ENCODE data around the gene EPHB2. TPM values are rescaled to one million over a fixed set of nuclear protein-coding genes. Genes with fewer than 3 reads are reported as not detected.
"Not testable (repeated sequence)": the region's sequence is repeated elsewhere in the genome, so short reads cannot be mapped to it uniquely, and the experiment has no call there.

The EPHB2 gene
- polyA plus RNA-seq (ENCODE audit: insufficient read length) = 15.7 TPM

- no peak for DNase-seq (ENCODE audit: low read depth)
These were observed at the start of gene EPHB2 for GRCh38 chr1:22710701-22711049. Gene EPHB2 (plus strand): TSS chr1:22710839. CDS start chr1:22710983, 144 bp downstream.

DNA sequence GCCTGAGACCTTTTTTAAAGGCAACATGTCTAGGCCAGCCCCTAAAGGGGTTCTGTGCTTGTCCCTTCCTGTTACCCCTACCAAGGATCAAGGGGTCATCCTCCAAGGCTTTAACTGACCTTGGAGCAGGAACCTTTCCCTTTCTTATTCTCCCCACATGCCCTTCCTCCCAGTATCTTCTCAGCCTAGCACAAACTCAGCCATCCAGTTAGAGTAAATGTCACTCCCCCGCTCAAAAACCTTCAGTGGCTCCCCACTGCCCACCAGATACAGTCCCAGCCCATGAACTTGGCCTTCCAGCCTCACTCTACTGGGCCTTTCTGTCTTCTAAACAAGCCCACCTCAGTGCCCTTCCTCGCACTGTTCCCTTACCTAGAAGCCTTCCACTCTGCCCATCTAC is 48.8 kb upstream of the EPHB2 start:
- DNase-seq (ENCODE audit: low read depth) = no peak

- DNase-seq (ENCODE audit: low read depth) = no peak
These were observed 48.3 kb upstream of the EPHB2 start for GRCh38 chr1:22662318-22662717.

GRCh38 chr1:22662986-22663408 is 47.6 kb upstream of the EPHB2 start:
- DNase-seq (ENCODE audit: low read depth) = no peak

- no peak for DNase-seq (ENCODE audit: low read depth)
These were observed 44.9 kb upstream of the EPHB2 start for GRCh38 chr1:22665752-22666151.

- DNase-seq (ENCODE audit: low read depth) = no peak
These were observed 44.2 kb upstream of the EPHB2 start for GRCh38 chr1:22666412-22666811.

- DNase-seq (ENCODE audit: low read depth) = not testable (repeated sequence)
These were observed 41.8 kb upstream of the EPHB2 start for GRCh38 chr1:22668840-22669239.

DNA sequence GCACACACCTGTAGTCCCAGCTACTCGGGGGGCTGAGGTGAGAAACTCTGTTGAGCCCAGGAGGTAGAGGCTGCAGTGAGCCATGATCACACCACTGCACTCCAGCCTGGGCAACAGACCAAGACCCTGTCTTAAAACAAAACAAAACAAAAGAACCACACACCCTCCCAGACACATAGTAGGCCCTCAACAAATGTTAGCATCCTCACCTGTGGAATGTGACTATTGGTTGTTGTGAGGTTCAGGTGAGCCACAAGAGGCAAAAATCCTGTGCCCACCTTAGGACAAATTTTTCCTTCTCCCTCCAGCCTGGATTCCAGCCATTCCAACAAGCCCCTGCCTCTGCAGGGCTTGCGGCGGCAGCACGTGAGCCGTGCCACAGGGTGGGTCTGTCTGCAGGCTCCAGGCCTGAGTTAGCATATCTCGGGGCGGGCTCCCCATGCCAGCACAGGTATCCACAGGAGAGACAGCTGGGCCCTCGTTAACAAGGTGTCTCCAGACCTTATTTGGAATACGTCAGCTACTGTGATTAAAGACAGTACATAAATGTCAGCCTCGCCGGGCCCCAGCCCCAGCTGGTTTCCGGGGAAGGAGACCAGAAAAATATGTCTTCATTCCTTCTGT is 40.2 kb upstream of the EPHB2 start:
- DNase-seq (ENCODE audit: low read depth) = no peak

GRCh38 chr1:22671999-22672398 is 38.6 kb upstream of the EPHB2 start:
- DNase-seq (ENCODE audit: low read depth) = no peak

DNA sequence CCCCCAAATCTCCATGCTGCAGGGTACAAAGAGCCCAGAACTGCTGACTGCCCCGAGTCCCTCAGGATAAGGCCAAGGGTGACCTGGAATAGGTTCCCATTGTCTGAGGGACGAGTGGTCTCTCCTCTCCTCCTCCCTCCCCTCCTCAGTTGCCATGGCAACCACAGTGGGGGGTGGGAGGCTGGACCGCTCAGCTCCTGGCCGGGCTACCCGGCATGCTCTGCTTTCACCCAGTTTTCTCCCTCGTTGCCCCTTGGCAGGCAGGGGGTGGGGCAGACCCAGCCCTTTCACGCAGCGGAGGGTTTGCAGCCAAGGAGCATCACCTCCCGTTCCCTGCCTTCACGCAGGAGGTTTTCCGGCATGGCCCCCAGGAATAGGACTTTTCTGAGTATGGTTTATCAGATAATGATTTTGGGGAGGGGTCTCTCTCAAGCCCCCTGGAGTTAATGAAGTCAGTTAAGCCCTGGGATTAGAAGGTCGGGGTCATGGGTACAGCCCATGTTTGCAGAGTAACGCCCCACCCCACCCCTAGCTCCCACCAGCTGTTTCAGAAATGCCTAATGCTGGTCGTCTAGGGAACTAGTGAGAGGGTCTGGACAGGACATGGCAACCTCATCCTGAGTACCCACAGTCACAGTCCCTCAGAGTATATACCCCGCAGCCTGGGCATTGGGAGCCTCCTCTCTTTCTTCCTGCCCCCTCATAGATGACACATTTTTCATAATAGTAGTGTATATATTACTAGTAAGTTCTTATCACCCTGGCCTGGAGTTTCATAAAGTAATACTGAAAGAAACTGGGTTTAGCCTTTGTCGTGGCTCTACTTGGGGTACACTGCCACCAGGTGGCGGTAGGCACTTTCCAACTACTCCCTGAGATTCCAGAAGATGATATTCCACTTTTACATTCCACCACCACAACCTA is 36.9 kb upstream of the EPHB2 start:
- no peak for DNase-seq (ENCODE audit: low read depth)

- DNase-seq (ENCODE audit: low read depth) = no peak
These were observed 36.3 kb upstream of the EPHB2 start for GRCh38 chr1:22674410-22674749.

DNA sequence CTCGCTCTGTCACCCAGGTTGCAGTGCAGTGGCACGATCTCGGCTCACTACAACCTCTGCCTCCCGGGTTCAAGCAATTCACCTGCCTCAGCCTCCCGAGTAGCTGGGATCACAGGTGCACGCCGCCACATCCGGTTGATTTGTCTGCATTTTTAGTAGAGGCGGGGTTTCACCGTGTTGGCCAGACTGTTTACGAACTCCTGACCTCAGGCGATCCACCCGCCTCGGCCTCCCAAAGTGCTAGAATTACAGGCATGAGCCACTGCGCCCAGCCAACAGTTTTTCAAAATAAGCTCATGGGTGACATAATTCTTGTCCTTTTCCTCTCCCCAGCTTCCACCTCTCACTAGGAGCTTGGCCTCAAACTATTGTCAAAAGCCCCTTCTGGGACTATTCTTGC is 34.5 kb upstream of the EPHB2 start:
- not testable (repeated sequence) for DNase-seq (ENCODE audit: low read depth)

GRCh38 chr1:22676916-22677583 is 33.6 kb upstream of the EPHB2 start:
- no peak for DNase-seq (ENCODE audit: low read depth)

DNA sequence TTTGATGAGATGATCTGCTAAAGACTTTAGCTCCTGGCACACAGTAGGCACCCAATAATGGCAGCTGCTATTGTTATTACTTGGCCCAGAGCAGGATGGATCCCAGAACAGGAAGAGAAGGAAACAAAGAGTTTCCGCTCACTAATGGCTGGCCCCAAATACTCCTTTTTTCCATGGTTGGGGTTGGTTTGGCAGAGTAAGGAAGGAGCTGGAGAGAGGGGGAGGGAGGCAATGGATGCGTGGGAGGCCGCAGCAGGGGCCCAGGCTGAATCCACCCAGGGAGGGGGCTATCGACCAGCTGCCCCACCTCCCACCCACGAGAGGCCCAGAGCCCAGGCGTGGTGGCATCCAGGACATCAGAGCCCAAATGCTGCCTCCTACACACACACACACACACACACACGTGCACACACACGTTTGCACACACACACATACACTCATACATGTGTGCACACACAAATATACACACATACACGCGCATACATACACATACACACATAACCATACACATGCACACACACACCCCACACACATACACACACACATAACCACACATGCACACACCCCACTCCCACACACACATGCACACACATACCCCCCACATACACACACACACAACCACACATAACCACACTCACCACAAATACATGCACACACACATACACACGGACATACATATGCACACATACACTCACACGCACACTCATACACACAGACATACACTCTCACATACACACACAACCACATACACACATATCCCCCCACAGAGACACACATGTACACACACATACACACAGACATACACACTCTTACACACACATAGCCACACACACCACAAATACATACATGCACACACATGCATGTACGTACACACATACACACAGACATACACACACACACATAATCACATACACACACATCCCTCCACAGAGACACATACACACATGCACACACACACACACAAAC is 32.4 kb upstream of the EPHB2 start:
- DNase-seq (ENCODE audit: low read depth) = no peak

DNA sequence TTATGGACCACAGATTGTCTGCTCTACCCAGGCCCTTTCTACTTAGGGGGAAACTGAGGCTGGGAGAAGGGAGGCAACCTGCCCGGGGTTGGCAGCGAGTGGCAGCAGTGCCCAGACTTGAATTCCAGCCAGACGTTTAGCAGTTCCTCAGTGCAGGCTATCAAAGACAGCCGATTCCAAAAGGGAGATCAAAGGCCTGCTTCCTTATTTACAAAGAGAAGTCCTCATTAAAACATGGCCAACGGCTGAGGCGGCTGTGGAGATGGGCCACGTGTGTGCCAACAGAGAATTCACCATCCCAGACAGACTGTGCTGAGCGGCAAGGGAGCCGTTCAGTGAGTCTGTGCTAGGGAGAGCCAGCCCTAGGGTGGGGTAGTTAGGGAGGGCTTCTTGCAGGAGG is 29.9 kb upstream of the EPHB2 start:
- DNase-seq (ENCODE audit: low read depth) = no peak

DNA sequence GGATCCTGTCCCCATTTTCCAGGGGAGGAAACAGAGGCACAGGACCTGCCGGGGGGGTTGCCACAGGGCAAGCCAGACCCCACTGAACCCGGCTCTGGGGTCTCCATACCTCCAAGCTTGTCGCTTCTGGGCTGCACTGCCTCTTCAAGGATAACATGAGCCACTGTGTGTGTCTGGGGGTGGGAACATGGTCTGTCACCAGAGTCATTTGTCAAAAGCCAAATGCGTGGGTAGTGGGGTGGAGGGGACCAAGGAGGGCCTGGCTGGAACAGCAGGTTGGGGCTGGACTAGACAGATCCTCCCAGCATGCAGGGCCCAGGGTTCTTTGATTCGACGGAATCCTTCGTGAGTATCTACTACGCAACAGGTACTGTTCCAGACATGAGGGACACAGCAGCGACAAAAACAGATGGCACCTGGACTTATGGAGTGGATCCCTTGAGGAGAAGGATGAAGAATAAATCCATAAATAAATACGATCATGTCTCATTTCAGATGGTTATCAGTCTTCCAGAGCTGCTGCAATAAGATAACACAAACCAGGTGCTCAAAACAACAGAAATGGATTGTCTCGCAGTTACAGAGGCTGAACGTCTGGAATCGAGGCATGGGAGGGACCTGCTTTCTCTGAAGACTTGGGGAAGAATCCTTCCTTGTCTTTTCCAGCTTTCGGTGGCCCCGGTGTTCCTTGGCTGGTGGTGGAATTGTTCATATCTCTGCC is 28.9 kb upstream of the EPHB2 start:
- no peak for DNase-seq (ENCODE audit: low read depth)

GRCh38 chr1:22683547-22683946 is 27.1 kb upstream of the EPHB2 start:
- DNase-seq (ENCODE audit: low read depth) = no peak

- no peak for DNase-seq (ENCODE audit: low read depth)
These were observed 25.0 kb upstream of the EPHB2 start for GRCh38 chr1:22685591-22686059.

DNA sequence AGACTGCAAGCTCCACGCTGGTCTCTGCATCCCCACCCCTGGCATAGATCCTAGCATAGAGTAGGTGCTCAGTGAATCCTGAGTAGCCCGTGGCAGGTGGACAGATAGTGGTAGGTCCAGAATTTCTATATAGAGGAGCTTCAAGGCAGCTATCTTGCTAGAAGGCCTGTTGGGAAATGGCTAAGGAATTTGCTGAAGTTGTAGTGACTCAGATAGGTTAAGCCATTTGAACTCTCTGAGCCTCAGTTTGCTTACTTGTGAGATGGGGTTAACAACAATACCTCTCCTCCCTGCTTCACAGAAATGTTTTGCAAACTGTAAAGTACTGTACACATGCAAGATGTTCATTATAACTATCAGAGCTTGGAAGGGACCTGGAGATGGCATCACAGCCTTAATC is 23.4 kb upstream of the EPHB2 start:
- DNase-seq (ENCODE audit: low read depth) = no peak

GRCh38 chr1:22688466-22688865 is 22.2 kb upstream of the EPHB2 start:
- DNase-seq (ENCODE audit: low read depth) = no peak

- no peak for DNase-seq (ENCODE audit: low read depth)
These were observed 21.1 kb upstream of the EPHB2 start for GRCh38 chr1:22689505-22689904.

All from forelimb muscle (tissue), 1 donor.